ENCODE measurements around the gene ADORA2B. TPM values are rescaled to one million over a fixed set of nuclear protein-coding genes. Genes with fewer than 3 reads are reported as not detected.
A peak's percentile ranks its signal among the peaks of the same experiment; 100 is the strongest.

ADORA2B gene
- total and polyA plus RNA-seq, 9 donors = 2.1 to 5.6 (median 3.8) TPM

DNA sequence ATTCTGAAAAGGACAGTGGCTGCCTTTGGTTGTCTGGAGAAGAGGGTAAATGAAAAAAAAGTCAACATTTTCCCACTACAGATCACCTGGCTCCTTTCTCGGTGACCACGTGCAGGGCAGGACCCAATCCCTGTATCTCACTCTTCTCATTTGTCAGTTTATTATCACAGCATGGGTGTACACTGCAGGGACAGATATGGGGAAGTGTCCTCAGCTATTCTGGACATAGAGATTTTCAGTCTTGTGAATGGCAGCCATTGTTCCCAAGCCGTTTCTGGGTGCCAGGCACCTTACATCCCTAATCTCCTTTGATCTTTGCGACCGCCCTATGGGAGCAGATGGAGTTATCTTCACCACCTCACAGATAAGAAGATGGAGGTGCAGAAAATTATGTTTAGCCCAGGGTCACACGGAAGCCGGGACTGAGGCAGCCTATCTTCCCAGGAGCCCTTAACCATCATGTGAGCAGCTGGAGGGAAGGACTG lies 7.2 kb downstream of the ADORA2B start:
- no CpG with 5 or more reads among the region's 7 CpGs for WGBS (ENCODE audit: insufficient coverage)
- no peaks in the 10 kb centered on the region for H3K27me3 ChIP-seq (ENCODE audit: control insufficient read depth, insufficient read depth, low read length)

DNA sequence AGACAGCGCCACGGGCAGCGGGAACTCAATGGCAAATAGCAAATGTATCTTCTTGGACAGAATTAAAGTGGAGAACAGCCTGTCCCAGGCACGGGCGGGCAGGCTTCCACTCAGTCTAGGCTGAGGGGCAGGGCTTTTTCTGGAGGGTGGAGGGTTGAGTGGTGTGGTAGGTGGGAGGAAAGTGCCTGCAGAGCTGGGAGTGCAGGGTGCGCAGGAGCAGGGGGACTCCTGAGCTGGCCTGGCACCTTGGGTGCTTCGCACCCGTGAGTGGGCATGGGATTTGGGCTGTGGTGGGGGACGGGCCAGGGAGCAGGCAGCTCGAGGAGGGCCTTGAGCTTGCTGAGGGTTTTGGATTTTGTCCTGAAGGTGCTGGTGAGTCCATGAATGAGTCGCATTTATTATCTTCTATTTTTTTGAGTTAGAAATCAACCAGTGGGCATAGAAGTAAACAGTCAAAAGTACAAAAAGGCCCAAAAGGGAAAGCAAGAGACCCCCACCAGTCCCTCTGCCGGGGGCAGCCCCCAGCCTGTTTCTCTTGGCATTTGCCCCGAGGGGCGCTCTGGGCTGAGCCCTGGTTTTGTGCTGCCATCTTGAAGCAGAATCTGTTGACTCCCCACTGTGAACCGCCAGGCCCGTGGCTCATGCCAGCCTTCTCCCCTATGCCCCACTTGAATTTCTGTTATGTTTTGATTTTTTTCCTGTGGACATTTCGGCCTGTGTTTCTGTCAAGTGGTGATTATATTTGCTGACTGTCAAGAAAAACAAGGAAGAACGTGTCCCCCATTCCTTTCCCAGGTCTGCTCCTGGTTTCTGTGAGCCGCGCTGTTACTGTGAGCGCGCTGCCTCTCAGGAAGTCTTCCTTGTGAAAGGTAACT lies 8.2 kb downstream of the ADORA2B start:
- no peaks in the 10 kb centered on the region for H3K9me3 ChIP-seq (replicated peaks; ENCODE audit: control insufficient read depth, low read depth, low read length)
- no peak overlapping the region for H3K27ac ChIP-seq (ENCODE audit: low read length)
- no peak for DNase-seq
- 70% methylated on average over 13 of the region's 22 CpGs for whole genome bisulfite sequencing (ENCODE audit: insufficient coverage)
- H3K4me3 ChIP-seq (ENCODE audit: low read length) = no peak overlapping the region
- no peaks in the 10 kb centered on the region for H3K4me1 ChIP-seq (ENCODE audit: control insufficient read depth, insufficient read depth, low read length)
- H3K36me3 ChIP-seq (ENCODE audit: control insufficient read depth, insufficient read depth, low read length) = no peaks in the 10 kb centered on the region
- H3K27me3 ChIP-seq (ENCODE audit: control insufficient read depth, insufficient read depth, low read length) = no peaks in the 10 kb centered on the region

More for the DNA sequence above, 7.2 kb downstream of the ADORA2B start:
- H3K4me3 ChIP-seq (ENCODE audit: low read length) = no peak overlapping the region
- peaks cover 3% of the 10 kb centered on the region for H3K4me1 ChIP-seq (ENCODE audit: control insufficient read depth, insufficient read depth, low read length)
- no peaks in the 10 kb centered on the region for H3K9me3 ChIP-seq (replicated peaks; ENCODE audit: control insufficient read depth, low read depth, low read length)
- DNase-seq = no peak
- H3K27ac ChIP-seq (ENCODE audit: low read length) = no peak overlapping the region
- H3K36me3 ChIP-seq (ENCODE audit: control insufficient read depth, insufficient read depth, low read length) = no peaks in the 10 kb centered on the region

DNA sequence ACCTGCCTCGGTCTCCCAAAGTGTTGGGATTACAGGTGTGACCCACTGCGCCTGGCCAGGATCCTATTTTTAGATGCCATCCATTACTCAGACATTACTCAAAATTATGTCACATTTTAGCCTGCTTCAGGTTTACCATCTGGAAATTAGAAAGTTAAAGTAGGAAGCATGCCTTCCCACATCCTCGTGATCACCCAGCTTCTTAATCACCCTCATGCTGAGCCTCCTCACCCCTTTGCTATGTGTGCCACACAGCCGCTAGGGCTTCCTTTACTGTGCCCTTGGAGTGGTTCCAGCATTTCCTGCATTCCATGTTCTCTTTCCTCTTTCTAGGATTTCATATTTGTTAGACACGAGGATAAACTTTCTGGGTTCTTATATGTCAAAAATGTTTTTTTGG lies 9.3 kb downstream of the ADORA2B start:
- Histone ChIP-seq H3K9me3 (replicated peaks; ENCODE audit: control insufficient read depth, low read depth, low read length) (no peaks in the 10 kb centered on the region), H3K4me1 (ENCODE audit: control insufficient read depth, insufficient read depth, low read length) (no peaks in the 10 kb centered on the region), H3K36me3 (ENCODE audit: control insufficient read depth, insufficient read depth, low read length) (no peaks in the 10 kb centered on the region), H3K27me3 (ENCODE audit: control insufficient read depth, insufficient read depth, low read length) (no peaks in the 10 kb centered on the region), H3K27ac (ENCODE audit: low read length) (no peak overlapping the region), H3K4me3 (ENCODE audit: low read length) (no peak overlapping the region)
- WGBS (ENCODE audit: insufficient coverage) = 45% methylated on average over 2 of the region's 5 CpGs
- DNase-seq = peak; percentile 15

DNA sequence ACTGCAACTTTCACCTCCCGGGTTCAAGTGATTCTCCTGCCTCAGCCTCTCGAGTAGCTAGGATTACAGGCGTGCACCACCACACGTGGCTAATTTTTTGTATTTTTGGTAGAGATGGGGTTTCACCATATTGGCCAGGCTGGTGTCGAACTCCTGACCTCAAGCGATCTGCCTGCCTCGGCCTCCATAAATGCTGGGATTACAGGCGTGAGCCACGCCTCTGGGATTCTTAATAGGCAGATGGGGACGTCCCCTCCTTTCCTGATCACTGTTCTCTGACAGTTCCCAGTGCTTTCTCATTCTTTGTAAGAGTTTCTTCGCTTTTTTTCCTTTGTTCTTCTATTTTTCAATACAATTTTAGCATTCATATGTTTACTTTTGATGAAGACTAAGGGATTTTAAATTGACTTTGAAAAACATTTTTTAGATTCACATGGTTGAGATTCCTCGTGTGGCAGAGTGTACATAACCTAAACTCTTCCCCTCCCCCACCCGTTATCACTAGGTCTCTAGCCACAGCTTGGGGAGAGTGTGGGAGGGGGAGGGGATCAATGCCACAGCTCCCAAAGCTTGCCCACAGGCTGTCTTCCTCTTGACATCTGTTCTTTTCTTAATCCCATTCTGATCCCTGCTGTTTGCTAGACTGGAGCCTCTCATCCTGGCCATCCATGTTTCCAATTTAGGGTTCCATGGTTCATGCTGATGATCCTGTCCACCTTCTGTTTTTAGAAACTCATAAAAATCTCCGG lies 11.0 kb downstream of the ADORA2B start:
- Histone ChIP-seq H3K36me3 (ENCODE audit: control insufficient read depth, insufficient read depth, low read length) (no peaks in the 10 kb centered on the region), H3K4me3 (ENCODE audit: low read length) (no peak overlapping the region), H3K27ac (ENCODE audit: low read length) (no peak overlapping the region), H3K9me3 (replicated peaks; ENCODE audit: control insufficient read depth, low read depth, low read length) (no peaks in the 10 kb centered on the region), H3K4me1 (ENCODE audit: control insufficient read depth, insufficient read depth, low read length) (no peaks in the 10 kb centered on the region), H3K27me3 (ENCODE audit: control insufficient read depth, insufficient read depth, low read length) (no peaks in the 10 kb centered on the region)
- no peak for DNase-seq
- WGBS (ENCODE audit: insufficient coverage) = 93% methylated on average over 5 of the region's 14 CpGs

DNA sequence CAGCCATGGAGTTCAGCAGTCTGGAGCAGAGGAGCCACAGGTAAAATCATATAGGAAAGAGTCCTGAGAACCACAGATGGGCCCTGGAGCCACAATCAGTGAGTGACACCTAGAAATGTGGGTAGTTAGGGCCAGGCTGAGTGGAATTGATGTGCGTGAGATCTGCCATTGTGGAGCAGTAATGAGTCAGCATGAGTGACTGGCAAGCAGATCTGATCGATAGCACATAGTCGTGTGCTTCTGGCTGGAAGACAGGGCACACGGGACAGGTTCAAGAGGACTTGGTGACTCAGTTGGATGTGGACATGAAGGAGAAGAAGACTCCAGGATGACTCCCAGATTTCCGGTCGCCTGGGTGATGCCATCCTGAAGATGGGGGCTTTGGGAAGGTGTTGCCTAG lies 12.3 kb downstream of the ADORA2B start:
- Histone ChIP-seq H3K4me1 (ENCODE audit: control insufficient read depth, insufficient read depth, low read length) (no peaks in the 10 kb centered on the region), H3K27me3 (ENCODE audit: control insufficient read depth, insufficient read depth, low read length) (no peaks in the 10 kb centered on the region), H3K9me3 (replicated peaks; ENCODE audit: control insufficient read depth, low read depth, low read length) (no peaks in the 10 kb centered on the region), H3K27ac (ENCODE audit: low read length) (no peak overlapping the region), H3K36me3 (ENCODE audit: control insufficient read depth, insufficient read depth, low read length) (no peaks in the 10 kb centered on the region), H3K4me3 (ENCODE audit: low read length) (no peak overlapping the region)
- no peak for DNase-seq
- WGBS (ENCODE audit: insufficient coverage) = 85% methylated on average over 6 of the region's 6 CpGs

DNA sequence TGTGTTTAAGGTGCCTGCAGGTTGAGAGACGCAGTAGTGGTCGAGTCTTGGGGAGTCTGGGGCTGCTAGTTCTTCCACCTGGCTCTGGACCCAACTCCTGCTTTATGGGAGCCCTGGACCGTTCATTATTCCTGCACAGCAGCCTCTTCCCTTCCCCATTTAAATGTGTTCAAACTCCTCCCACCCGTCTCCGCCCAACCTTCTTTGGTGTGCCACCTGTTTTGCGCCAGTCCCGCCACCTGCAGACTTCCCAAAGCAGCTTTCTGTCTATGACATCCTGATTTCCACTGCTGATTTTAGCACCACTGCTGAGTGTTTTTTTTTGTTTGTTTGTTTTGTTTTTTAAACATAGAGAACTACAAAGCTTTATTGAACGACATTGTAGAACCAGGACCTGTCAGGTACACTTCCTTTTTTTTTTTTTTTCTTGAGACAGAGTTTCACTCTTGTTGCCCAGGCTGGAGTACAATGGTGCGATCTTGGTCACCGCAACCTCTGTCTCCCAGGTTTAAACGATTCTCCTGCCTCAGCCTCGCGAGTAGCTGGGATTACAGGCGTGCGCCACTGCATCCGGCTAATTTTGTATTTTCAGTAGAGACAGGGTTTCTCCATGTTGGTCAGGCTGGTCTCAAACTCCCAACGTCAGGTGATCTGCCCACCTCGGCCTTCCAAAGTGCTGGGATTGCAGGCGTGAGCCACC lies 12.8 kb downstream of the ADORA2B start:
- Histone ChIP-seq H3K36me3 (ENCODE audit: control insufficient read depth, insufficient read depth, low read length) (no peaks in the 10 kb centered on the region), H3K4me3 (ENCODE audit: low read length) (no peak overlapping the region), H3K9me3 (replicated peaks; ENCODE audit: control insufficient read depth, low read depth, low read length) (no peaks in the 10 kb centered on the region), H3K27me3 (ENCODE audit: control insufficient read depth, insufficient read depth, low read length) (no peaks in the 10 kb centered on the region), H3K4me1 (ENCODE audit: control insufficient read depth, insufficient read depth, low read length) (no peaks in the 10 kb centered on the region), H3K27ac (ENCODE audit: low read length) (no peak overlapping the region)
- DNase-seq = no peak
- 90% methylated on average over 9 of the region's 19 CpGs for WGBS (ENCODE audit: insufficient coverage)

DNA sequence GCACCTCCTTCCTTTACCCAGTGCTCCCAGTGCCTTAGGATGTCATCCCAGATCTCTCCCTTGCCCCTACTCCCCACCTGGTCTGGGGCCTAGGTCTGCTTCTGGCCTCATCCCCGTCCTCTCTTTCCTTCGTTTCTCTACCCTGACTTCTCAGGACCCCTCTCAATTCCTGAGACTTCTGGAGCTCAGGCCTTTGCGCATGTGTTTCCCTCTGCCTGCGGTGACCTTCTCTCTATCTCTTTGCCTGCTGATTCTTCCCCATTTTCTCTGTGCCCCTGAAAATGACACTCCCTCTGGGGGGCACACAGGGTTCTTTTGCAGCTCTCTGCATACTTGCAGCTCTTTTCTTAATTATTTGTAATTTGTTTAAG lies 13.5 kb downstream of the ADORA2B start:
- H3K27me3 ChIP-seq (ENCODE audit: control insufficient read depth, insufficient read depth, low read length) = no peaks in the 10 kb centered on the region
- H3K9me3 ChIP-seq (replicated peaks; ENCODE audit: control insufficient read depth, low read depth, low read length) = no peaks in the 10 kb centered on the region
- no peaks in the 10 kb centered on the region for H3K4me1 ChIP-seq (ENCODE audit: control insufficient read depth, insufficient read depth, low read length)
- no peak overlapping the region for H3K4me3 ChIP-seq (ENCODE audit: low read length)
- no peaks in the 10 kb centered on the region for H3K36me3 ChIP-seq (ENCODE audit: control insufficient read depth, insufficient read depth, low read length)
- H3K27ac ChIP-seq (ENCODE audit: low read length) = no peak overlapping the region
- DNase-seq = no peak
- 78% methylated on average over 3 of the region's 4 CpGs for WGBS (ENCODE audit: insufficient coverage)

DNA sequence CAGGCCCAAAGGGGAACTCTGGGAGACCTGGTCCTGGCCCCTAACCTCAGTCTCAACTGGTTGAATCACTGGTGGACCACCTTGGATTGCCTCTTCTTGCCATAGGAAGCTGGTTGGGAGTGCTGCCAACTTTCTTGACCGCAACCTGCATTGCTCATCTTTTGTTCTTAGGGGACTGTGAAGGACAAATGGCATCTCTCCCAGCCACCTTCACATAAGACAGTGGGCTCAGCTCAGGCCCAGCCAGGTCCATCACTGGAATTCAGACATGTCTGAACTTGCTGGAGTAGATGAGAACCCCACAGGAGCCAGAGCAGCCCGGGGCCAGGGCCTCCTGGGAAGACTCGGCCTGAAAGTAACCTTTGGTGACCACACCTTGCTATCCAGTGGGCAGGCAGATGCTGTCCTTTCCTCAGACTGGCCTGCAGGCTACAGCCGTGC lies 18.8 kb downstream of the ADORA2B start:
- WGBS (ENCODE audit: insufficient coverage) = 77% methylated on average over 3 of the region's 4 CpGs
- no peaks in the 10 kb centered on the region for H3K9me3 ChIP-seq (replicated peaks; ENCODE audit: control insufficient read depth, low read depth, low read length)
- H3K27ac ChIP-seq (ENCODE audit: low read length) = no peak overlapping the region
- no peaks in the 10 kb centered on the region for H3K27me3 ChIP-seq (ENCODE audit: control insufficient read depth, insufficient read depth, low read length)
- H3K4me3 ChIP-seq (ENCODE audit: low read length) = no peak overlapping the region
- DNase-seq = no peak
- no peaks in the 10 kb centered on the region for H3K36me3 ChIP-seq (ENCODE audit: control insufficient read depth, insufficient read depth, low read length)
- peaks cover 10% of the 10 kb centered on the region for H3K4me1 ChIP-seq (ENCODE audit: control insufficient read depth, insufficient read depth, low read length)

DNA sequence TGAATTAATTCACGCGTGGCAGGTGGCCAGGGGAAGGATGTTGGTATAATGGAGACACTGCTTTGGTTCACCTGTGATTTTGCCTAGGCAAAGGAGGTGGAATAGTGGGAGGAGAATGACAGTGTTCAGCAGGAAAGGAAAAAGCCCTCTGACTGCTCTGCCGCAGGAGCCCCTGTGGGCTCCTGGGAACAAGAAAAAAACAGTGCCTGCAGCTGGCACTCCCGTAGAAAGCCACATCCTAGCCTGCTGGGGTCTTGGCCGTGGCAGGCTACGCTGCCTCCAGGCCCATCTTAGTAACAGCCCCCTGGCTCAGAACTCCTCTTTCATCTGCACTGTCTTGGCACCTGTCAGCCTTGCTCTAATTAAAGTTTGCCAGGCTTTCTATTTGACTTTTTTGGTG lies 20.6 kb downstream of the ADORA2B start:
- 64% methylated on average over 5 of the region's 6 CpGs for WGBS (ENCODE audit: insufficient coverage)
- Histone ChIP-seq H3K4me1 (ENCODE audit: control insufficient read depth, insufficient read depth, low read length) (peaks cover 10% of the 10 kb centered on the region), H3K36me3 (ENCODE audit: control insufficient read depth, insufficient read depth, low read length) (no peaks in the 10 kb centered on the region)

More for the DNA sequence above, 20.6 kb downstream of the ADORA2B start:
- Histone ChIP-seq H3K9me3 (replicated peaks; ENCODE audit: control insufficient read depth, low read depth, low read length) (no peaks in the 10 kb centered on the region), H3K27me3 (ENCODE audit: control insufficient read depth, insufficient read depth, low read length) (no peaks in the 10 kb centered on the region), H3K27ac (ENCODE audit: low read length) (no peak overlapping the region), H3K4me3 (ENCODE audit: low read length) (no peak overlapping the region)
- no peak for DNase-seq

All from muscle of leg (tissue), 11 donors.